Measurements from ENCODE around the gene TUBB1. TPM values are rescaled to one million over a fixed set of nuclear protein-coding genes. Genes with fewer than 3 reads are reported as not detected.

Gene TUBB1
- total and polyA plus RNA-seq, 2 of the 13 experiments (the other 11 are each of a cell fraction or from before 2014, with no cell fraction given), result 0.11 to 57.6 TPM

DNA sequence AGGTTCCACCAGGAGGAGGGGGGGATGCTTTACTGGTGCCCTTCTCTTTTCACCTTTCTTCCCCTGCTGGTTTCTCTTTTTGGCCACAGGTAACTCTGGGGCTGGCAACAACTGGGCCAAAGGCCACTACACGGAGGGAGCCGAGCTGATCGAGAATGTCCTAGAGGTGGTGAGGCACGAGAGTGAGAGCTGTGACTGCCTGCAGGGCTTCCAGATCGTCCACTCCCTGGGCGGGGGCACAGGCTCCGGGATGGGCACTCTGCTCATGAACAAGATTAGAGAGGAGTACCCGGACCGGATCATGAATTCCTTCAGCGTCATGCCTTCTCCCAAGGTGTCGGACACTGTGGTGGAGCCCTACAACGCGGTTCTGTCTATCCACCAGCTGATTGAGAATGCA, 4.4 kb downstream of the TUBB1 start:
- intact Hi-C loops (cut with micrococcal nuclease; ENCODE audit: unreplicated experiment), result no loop called here
- peaks cover 26 to 59% of the 10 kb centered on the region in 2 experiments for H3K36me3 ChIP-seq (replicated peaks in 1 of 2; ENCODE audit: control insufficient read depth in 1 of 2, insufficient read depth in 2 of 2, low read length in 2 of 2)
- 97% methylated on average over 13 of the region's 13 CpGs for WGBS (ENCODE audit: low lambda C conversion rate)
- H2AFZ ChIP-seq (ENCODE audit: low read length), result no peak overlapping the region
- no peak overlapping the region for H3K27ac ChIP-seq (ENCODE audit: extremely low read length, insufficient read depth, low read length)
- ATAC-seq (no peak; the same call in 2 of the 3 replicates), DNase-seq (ENCODE audit: low spot score) (no peak), FAIRE-seq (no peak)
- H4K20me1 ChIP-seq (ENCODE audit: insufficient read depth, low read length), result peaks cover 6% of the 10 kb centered on the region; the same call in 1 of the 2 replicates
- no TSS peak for BruUV-seq (replicated peaks)
- TF ChIP-seq BHLHE40 (IDR thresholded peaks at IDR 0.05; ENCODE audit: low read length) (no peak), ARHGAP35 (CRISPR knock-in tag; IDR thresholded peaks at IDR 0.05; ENCODE audit: borderline replicate concordance) (0 out of 2 replicates have a peak, but pooled peaks have one; percentile 1), ZNF30 (CRISPR knock-in tag; IDR thresholded peaks at IDR 0.05) (no peak), RBFOX2 (IDR thresholded peaks at IDR 0.05; ENCODE audit: low read depth, low read length) (peak; percentile 46), ZNF687 (CRISPR knock-in tag; IDR thresholded peaks at IDR 0.05) (peak; percentile 9; the same call in 1 of the 2 replicates), SRSF1 (optimal IDR thresholded peaks at IDR 0.05; ENCODE audit: low read depth, low read length) (peak; percentile 7), DNMT1 (CRISPR knock-in tag; IDR thresholded peaks at IDR 0.05) (peak; percentile 28; the same call in 1 of the 2 replicates), ZBTB38 (CRISPR knock-in tag; IDR thresholded peaks at IDR 0.05) (0 out of 2 replicates have a peak, but pooled peaks have one; percentile 14), ZFY (CRISPR knock-in tag; IDR thresholded peaks at IDR 0.05) (no peak), ZNF136 (CRISPR knock-in tag; IDR thresholded peaks at IDR 0.05; ENCODE audit: low read depth) (no peak)
- TF ChIP-seq, protein P1, sequence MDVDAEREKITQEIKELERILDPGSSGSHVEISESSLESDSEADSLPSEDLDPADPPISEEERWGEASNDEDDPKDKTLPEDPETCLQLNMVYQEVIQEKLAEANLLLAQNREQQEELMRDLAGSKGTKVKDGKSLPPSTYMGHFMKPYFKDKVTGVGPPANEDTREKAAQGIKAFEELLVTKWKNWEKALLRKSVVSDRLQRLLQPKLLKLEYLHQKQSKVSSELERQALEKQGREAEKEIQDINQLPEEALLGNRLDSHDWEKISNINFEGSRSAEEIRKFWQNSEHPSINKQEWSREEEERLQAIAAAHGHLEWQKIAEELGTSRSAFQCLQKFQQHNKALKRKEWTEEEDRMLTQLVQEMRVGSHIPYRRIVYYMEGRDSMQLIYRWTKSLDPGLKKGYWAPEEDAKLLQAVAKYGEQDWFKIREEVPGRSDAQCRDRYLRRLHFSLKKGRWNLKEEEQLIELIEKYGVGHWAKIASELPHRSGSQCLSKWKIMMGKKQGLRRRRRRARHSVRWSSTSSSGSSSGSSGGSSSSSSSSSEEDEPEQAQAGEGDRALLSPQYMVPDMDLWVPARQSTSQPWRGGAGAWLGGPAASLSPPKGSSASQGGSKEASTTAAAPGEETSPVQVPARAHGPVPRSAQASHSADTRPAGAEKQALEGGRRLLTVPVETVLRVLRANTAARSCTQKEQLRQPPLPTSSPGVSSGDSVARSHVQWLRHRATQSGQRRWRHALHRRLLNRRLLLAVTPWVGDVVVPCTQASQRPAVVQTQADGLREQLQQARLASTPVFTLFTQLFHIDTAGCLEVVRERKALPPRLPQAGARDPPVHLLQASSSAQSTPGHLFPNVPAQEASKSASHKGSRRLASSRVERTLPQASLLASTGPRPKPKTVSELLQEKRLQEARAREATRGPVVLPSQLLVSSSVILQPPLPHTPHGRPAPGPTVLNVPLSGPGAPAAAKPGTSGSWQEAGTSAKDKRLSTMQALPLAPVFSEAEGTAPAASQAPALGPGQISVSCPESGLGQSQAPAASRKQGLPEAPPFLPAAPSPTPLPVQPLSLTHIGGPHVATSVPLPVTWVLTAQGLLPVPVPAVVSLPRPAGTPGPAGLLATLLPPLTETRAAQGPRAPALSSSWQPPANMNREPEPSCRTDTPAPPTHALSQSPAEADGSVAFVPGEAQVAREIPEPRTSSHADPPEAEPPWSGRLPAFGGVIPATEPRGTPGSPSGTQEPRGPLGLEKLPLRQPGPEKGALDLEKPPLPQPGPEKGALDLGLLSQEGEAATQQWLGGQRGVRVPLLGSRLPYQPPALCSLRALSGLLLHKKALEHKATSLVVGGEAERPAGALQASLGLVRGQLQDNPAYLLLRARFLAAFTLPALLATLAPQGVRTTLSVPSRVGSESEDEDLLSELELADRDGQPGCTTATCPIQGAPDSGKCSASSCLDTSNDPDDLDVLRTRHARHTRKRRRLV (CRISPR knock-in tag; IDR thresholded peaks at IDR 0.05), result no peak
- H3K4me3 ChIP-seq (replicated peaks in 1 of 3; ENCODE audit: insufficient read depth in 1 of 3, low read depth in 2 of 3, low read length in 3 of 3), result no peak overlapping the region
- H3K4me2 ChIP-seq (ENCODE audit: low read depth, low read length), result no peak overlapping the region
- no peak overlapping the region for H3K9ac ChIP-seq (ENCODE audit: insufficient read depth, low read depth, low read length)
- ChIA-PET CTCF (ENCODE audit: low intra/inter-chr PET ratio, low total read pairs) (no interaction called here), POLR2A (interaction anchor here (1.4 to 1.6 kb wide), 2 partner anchors 8 to 21 kb away, joined by 5 to 6 read pairs; partner anchors contain the start of gene ATP5F1E)
- in situ Hi-C loops (cut with HindIII; ENCODE audit: extremely low pct_ligation_motif_present, low pct_unique_long_range_greater_than_20kb), result no loop called here
- H3K79me2 ChIP-seq (ENCODE audit: insufficient read depth, low read length), result peaks cover 35% of the 10 kb centered on the region
- no peaks in the 10 kb centered on the region for H3K27me3 ChIP-seq (ENCODE audit: control insufficient read depth in 1 of 2, insufficient read depth in 2 of 2, low read length in 2 of 2)
- peaks cover 43% of the 10 kb centered on the region for H3K4me1 ChIP-seq (ENCODE audit: insufficient read depth, low read length)
- no peaks in the 10 kb centered on the region for H3K9me3 ChIP-seq (ENCODE audit: low read length)
